Testis (tissue), 2 donors: ENCODE measurements around the gene STARD13.

ENCODE experiments used
- CTCF ChIP-seq, 3 experiments: fragments of 450-650 bp in 2 of 3; fragments of 200-600 bp in 1 of 3; sonication (generic) in 1 of 3; IDR thresholded peaks; one replicate each; pipeline ENCODE4 v1.5.1; 2016 to 2019; ENCODE audit warnings: antibody characterized with exemption in 3 of 3, mild to moderate bottlenecking in 2 of 3, moderate library complexity in 1 of 3
- POLR2A ChIP-seq: fragments of 450-650 bp; IDR thresholded peaks from one replicate; pipeline ENCODE4 v1.6.1; 2017; ENCODE audit warnings: antibody characterized with exemption, mild to moderate bottlenecking, moderate library complexity

DNA sequence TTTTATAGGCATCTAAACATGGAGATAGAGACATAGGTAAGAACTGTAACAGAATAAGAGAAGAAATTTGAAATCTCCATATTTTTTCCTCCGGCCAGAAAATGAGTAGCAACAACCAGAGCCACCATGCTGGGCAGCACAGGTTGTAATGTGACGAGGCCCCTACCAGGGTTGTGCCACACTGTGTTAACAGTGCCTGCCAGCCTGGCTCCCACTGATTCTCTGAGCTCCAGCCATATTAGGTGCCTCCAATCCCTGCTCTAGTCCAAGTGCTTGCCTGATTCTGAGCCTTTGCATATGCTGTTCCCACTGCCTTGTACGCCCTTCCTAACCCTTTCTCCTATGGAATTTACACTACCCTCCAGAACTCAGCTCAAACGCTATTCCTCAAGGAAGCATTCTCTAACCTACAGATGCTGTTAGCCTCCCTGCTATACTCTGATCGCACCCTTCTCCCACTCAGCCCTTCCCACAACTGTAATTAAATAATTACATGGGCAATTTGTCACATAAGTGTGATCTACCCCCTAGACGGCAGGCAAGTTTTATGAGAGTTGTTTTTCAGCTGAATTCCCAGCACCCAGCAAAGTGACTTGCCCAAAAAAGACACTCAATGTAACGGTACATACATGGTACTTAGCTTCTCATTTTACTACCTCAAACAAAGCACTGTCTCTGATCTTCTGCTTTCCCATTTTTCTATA, 37.6 kb upstream of the STARD13 start:
- TF ChIP-seq CTCF (IDR thresholded peaks at IDR 0.05) (no peak), POLR2A (no peak)
